Astrocyte (in vitro differentiated cells and primary cell): ENCODE measurements around the gene TSEN2. TPM values are rescaled to one million over a fixed set of nuclear protein-coding genes. Genes with fewer than 3 reads are reported as not detected.
A peak's percentile ranks its signal among the peaks of the same experiment; 100 is the strongest.

ENCODE experiments used
- DNase-seq: peaks from one replicate; pipeline ENCODE4 v3.0.0-alpha.2; 2010; ENCODE audit warnings: low read depth
- FAIRE-seq: peaks from 2 replicates; lab custom pipeline; 2011; peaks lifted over from hg19 to GRCh38; lab: Jason Lieb, UNC
- H2AFZ ChIP-seq: 2 replicates; pipeline ENCODE4 v1.6.0; 2012; ENCODE audit warnings: low read depth, low read length, inconsistent platforms
- H3K27ac ChIP-seq: 2 replicates; pipeline ENCODE4 v1.5.1; 2011; ENCODE audit warnings: low read depth, low read length, inconsistent platforms
- H3K27me3 ChIP-seq: 2 replicates; pipeline ENCODE4 v1.6.0; 2011; ENCODE audit warnings: low read length, inconsistent platforms; ENCODE audit not compliant: insufficient read depth
- H3K36me3 ChIP-seq: 2 replicates; pipeline ENCODE4 v1.5.1; 2011; ENCODE audit warnings: low read length, inconsistent platforms; ENCODE audit not compliant: insufficient read depth
- H3K4me1 ChIP-seq: 2 replicates; pipeline ENCODE4 v1.5.1; 2011; ENCODE audit warnings: low read length, inconsistent platforms; ENCODE audit not compliant: insufficient read depth
- H3K4me2 ChIP-seq: 2 replicates; pipeline ENCODE4 v1.6.0; 2012; ENCODE audit warnings: low read length, inconsistent platforms
- H3K4me3 ChIP-seq: 2 replicates; pipeline ENCODE4 v1.5.1; 2011; ENCODE audit warnings: low read depth, mild to moderate bottlenecking, low read length, inconsistent platforms; ENCODE audit not compliant: insufficient read depth
- H3K79me2 ChIP-seq: 2 replicates; pipeline ENCODE4 v1.6.0; 2012; ENCODE audit warnings: mild to moderate bottlenecking, low read length, inconsistent platforms; ENCODE audit not compliant: insufficient read depth
- H3K9ac ChIP-seq: 2 replicates; pipeline ENCODE4 v1.6.0; 2012; ENCODE audit warnings: mild to moderate bottlenecking, low read length, inconsistent platforms
- H3K9me3 ChIP-seq: 2 replicates; pipeline ENCODE4 v1.5.1; 2012; ENCODE audit warnings: low read depth, mild to moderate bottlenecking, low read length, inconsistent platforms; ENCODE audit not compliant: insufficient read depth
- H4K20me1 ChIP-seq: 2 replicates; pipeline ENCODE4 v1.6.0; 2012; ENCODE audit warnings: low read length, inconsistent platforms; ENCODE audit not compliant: insufficient read depth
- H3K27ac Mint-ChIP-seq: one replicate; pipeline ENCODE4 v1.8.0; 2021; ENCODE audit warnings: mild to moderate bottlenecking, mixed read lengths; ENCODE audit not compliant: unreplicated experiment
- H3K27me3 Mint-ChIP-seq: one replicate; pipeline ENCODE4 v1.8.0; 2021; ENCODE audit warnings: low read depth, mixed read lengths; ENCODE audit not compliant: unreplicated experiment
- H3K36me3 Mint-ChIP-seq: one replicate; pipeline ENCODE4 v1.8.0; 2021; ENCODE audit warnings: low read depth, mixed read lengths; ENCODE audit not compliant: unreplicated experiment
- H3K4me1 Mint-ChIP-seq: one replicate; pipeline ENCODE4 v1.8.0; 2021; ENCODE audit warnings: low read depth, mixed read lengths; ENCODE audit not compliant: unreplicated experiment
- H3K4me3 Mint-ChIP-seq: one replicate; pipeline ENCODE4 v1.8.0; 2021; ENCODE audit warnings: mild to moderate bottlenecking, moderate library complexity, mixed read lengths; ENCODE audit not compliant: unreplicated experiment
- H3K9me3 Mint-ChIP-seq: one replicate; pipeline ENCODE4 v1.8.0; 2021; ENCODE audit warnings: mild to moderate bottlenecking, mixed read lengths; ENCODE audit not compliant: unreplicated experiment
- EZH2 ChIP-seq: IDR thresholded peaks from 2 replicates; pipeline ENCODE4 v1.6.1; 2012; ENCODE audit warnings: mild to moderate bottlenecking, low read length, inconsistent platforms; ENCODE audit not compliant: insufficient read depth
- total RNA-seq: library from RNA; stranded (reverse); gene quantifications from 2 replicates; pipeline ENCODE4 v1.2.1, GENCODE V29; 2021
- TF ChIP-seq, protein P1 (sequence below): IDR thresholded peaks from 2 replicates; pipeline ENCODE4 v1.5.1; 2011; ENCODE audit warnings: low read depth, mild to moderate bottlenecking, inconsistent platforms, low read length, moderate library complexity; ENCODE audit not compliant: insufficient read depth

Gene TSEN2
- total RNA-seq, 1 donor from 2014 or later: 9.7 TPM

DNA sequence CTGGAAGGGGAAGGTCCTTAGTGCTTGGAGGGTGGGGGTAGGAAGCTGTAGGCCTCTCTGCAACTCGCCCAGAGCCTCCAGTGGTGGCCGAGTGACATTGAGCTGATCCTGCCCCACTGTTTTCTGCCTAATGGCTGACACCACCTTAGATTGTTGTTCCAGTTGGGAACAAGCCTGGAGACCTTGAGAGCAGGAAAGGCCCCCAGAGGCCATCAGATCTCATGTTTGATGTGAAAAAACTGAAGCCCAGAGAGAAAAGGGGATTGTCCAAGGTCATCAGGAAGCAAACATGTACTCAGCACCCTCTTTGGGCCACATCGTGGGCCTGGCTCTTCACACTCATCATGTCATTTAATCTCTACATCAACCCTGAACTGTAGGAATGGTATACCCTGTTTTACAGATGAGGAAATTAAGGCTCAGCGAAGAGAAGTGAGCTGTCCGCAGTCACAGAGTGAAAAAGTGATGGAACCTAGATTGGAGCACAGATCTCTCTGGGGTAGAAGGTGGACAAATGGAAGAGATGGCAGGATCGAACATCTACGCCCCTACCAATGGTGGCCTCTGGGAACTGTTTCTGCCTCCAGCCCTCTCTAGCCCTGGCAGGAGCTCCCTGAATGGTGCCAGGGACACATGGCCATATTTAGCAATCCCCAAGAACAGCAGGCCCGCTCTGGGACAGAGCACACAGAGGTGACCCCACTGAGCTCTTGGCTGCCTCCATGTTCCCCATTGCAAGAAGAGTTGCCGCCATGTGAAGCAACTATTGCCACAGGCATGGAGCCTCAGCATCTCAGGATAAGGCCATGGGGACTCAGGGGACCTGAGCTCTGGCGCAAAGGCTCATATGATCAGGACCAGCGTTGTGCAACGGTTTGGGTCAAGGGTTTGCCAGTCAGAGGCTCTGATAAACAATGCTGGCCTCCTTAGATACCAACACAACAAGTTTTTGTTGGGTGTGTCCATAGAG is 31.6 kb upstream of the TSEN2 start:
- no peak overlapping the region for H3K4me3 ChIP-seq
- H3K9me3 Mint-ChIP-seq: peaks cover 7% of the 10 kb centered on the region
- H3K27ac Mint-ChIP-seq: no peak overlapping the region
- no peaks in the 10 kb centered on the region for H3K4me1 Mint-ChIP-seq
- FAIRE-seq (no peak), DNase-seq (no peak)
- no peaks in the 10 kb centered on the region for H3K36me3 ChIP-seq
- H2AFZ ChIP-seq: no peak overlapping the region
- no peaks in the 10 kb centered on the region for H3K79me2 ChIP-seq
- H4K20me1 ChIP-seq: no peaks in the 10 kb centered on the region
- peaks cover 1% of the 10 kb centered on the region for H3K36me3 Mint-ChIP-seq
- no peaks in the 10 kb centered on the region for H3K27me3 ChIP-seq
- peaks cover 9% of the 10 kb centered on the region for H3K4me1 ChIP-seq
- H3K4me3 Mint-ChIP-seq: no peak overlapping the region
- TF ChIP-seq, protein P1, sequence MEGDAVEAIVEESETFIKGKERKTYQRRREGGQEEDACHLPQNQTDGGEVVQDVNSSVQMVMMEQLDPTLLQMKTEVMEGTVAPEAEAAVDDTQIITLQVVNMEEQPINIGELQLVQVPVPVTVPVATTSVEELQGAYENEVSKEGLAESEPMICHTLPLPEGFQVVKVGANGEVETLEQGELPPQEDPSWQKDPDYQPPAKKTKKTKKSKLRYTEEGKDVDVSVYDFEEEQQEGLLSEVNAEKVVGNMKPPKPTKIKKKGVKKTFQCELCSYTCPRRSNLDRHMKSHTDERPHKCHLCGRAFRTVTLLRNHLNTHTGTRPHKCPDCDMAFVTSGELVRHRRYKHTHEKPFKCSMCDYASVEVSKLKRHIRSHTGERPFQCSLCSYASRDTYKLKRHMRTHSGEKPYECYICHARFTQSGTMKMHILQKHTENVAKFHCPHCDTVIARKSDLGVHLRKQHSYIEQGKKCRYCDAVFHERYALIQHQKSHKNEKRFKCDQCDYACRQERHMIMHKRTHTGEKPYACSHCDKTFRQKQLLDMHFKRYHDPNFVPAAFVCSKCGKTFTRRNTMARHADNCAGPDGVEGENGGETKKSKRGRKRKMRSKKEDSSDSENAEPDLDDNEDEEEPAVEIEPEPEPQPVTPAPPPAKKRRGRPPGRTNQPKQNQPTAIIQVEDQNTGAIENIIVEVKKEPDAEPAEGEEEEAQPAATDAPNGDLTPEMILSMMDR: no peak
- no peak for TF ChIP-seq EZH2
- peaks cover 15% of the 10 kb centered on the region for H3K27me3 Mint-ChIP-seq
- no peaks in the 10 kb centered on the region for H3K9me3 ChIP-seq
- no peak overlapping the region for H3K9ac ChIP-seq
- no peak overlapping the region for H3K27ac ChIP-seq
- no peak overlapping the region for H3K4me2 ChIP-seq

DNA sequence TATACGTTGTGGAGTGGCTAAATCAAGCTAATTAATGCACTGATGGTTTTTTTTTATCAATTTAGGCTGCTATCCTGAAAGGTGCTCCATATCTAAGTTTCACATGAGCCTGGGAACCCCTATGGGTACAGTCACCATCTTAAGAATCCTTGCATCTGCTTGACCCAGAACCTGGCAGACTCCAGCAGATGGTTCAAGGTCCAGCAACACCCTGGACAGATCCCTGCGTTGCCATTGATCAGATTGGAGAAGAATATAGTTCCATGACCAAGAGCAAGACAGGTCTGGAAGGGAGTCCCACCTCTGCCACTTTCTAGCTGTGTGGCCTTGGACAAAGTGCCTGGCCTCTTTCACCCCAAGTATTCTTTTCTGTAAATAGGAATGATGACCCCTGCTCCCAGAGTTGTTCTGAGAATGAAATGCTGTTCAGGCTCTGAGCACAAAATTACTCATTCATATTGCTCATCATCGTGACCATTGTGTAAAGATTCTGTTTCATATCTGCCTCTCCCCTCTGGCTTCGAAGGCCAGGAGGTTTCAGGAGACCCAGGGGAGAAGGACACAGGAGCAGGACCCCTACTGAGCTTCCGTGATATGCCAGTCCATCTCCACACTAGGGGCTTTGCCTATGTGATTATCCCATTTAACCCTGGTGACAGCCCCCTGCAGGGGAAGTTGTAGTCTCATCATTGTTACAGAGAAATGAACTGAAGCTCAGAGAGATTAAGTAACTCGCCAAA is 30.0 kb upstream of the TSEN2 start:
- H3K36me3 ChIP-seq: no peaks in the 10 kb centered on the region
- no peaks in the 10 kb centered on the region for H3K27me3 ChIP-seq
- Mint-ChIP-seq H3K9me3 (peaks cover 12% of the 10 kb centered on the region), H3K4me3 (no peak overlapping the region), H3K27ac (no peak overlapping the region), H3K4me1 (no peaks in the 10 kb centered on the region), H3K36me3 (peaks cover 1% of the 10 kb centered on the region), H3K27me3 (peaks cover 22% of the 10 kb centered on the region)
- no peaks in the 10 kb centered on the region for H3K79me2 ChIP-seq
- peak overlapping the region; percentile 28 for H3K4me2 ChIP-seq
- TF ChIP-seq EZH2: no peak
- TF ChIP-seq, protein P1: no peak
- H3K27ac ChIP-seq: no peak overlapping the region
- H3K4me3 ChIP-seq: no peak overlapping the region
- no peak for FAIRE-seq
- H4K20me1 ChIP-seq: no peaks in the 10 kb centered on the region
- no peak for DNase-seq
- peaks cover 9% of the 10 kb centered on the region for H3K4me1 ChIP-seq
- no peaks in the 10 kb centered on the region for H3K9me3 ChIP-seq
- H2AFZ ChIP-seq: peak overlapping the region; percentile 19
- no peak overlapping the region for H3K9ac ChIP-seq

DNA sequence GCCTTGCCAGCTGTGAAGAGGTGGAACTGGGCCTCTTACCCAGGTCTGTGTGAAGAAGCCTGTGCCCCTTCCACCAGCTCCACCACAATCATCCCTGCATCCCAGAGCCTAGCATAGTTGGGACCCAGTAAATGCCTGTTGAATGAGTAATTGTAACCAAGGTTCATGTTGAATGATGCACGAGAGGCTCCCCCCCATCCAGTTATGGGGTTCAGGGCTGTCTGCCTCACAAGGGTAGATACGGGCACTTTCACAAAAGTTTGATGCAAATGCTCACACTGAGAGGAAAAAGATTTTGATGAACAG is 29.5 kb upstream of the TSEN2 start:
- DNase-seq: no peak

More for the DNA sequence above, 29.5 kb upstream of the TSEN2 start:
- peaks cover 22% of the 10 kb centered on the region for H3K27me3 Mint-ChIP-seq
- H2AFZ ChIP-seq: peak overlapping the region; percentile 19
- peak overlapping the region; percentile 28 for H3K4me2 ChIP-seq
- H3K9me3 ChIP-seq: no peaks in the 10 kb centered on the region
- H3K4me1 Mint-ChIP-seq: no peaks in the 10 kb centered on the region
- no peak overlapping the region for H3K4me3 ChIP-seq
- no peak overlapping the region for H3K4me3 Mint-ChIP-seq
- H3K27ac ChIP-seq: no peak overlapping the region
- peaks cover 12% of the 10 kb centered on the region for H3K9me3 Mint-ChIP-seq
- no peak overlapping the region for H3K9ac ChIP-seq
- H3K27me3 ChIP-seq: no peaks in the 10 kb centered on the region
- H3K79me2 ChIP-seq: no peaks in the 10 kb centered on the region
- no peaks in the 10 kb centered on the region for H4K20me1 ChIP-seq
- H3K27ac Mint-ChIP-seq: no peak overlapping the region
- peaks cover 1% of the 10 kb centered on the region for H3K36me3 Mint-ChIP-seq
- H3K36me3 ChIP-seq: no peaks in the 10 kb centered on the region
- TF ChIP-seq, protein P1: no peak
- no peak for TF ChIP-seq EZH2
- H3K4me1 ChIP-seq: peaks cover 9% of the 10 kb centered on the region
- no peak for FAIRE-seq
